Measurements from ENCODE around the gene PGAP2. TPM values are rescaled to one million over a fixed set of nuclear protein-coding genes. Genes with fewer than 3 reads are reported as not detected.
A peak's percentile ranks its signal among the peaks of the same experiment; 100 is the strongest.
"Not testable (repeated sequence)": the region's sequence is repeated elsewhere in the genome, so short reads cannot be mapped to it uniquely, and the experiment has no call there.

The PGAP2 gene
- total RNA-seq, 6 experiments from 2014 or later: 14.5 to 19.7 (median 17.1) TPM

DNA sequence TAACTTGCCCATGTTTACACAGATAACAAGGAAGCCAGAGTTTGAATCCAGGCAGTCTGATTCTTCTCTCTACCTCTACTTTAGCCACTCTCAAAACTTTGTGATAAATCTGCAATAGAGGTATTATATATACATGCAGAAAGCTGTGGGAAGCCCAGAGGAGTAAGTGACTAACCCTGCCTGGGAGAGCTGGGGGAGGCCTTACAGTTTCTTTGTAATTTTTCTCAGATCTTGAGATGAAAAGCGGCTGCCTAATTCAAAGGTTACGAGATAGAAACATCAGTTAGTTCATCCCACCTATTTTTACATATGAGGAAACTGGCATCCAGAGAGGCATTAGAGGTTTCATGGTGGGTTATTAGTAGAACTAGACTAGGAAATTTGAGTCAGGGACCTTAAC lies 52.0 kb downstream of the PGAP2 start:
- no peak for TF ChIP-seq CTCF (IDR thresholded peaks at IDR 0.05)
- Mint-ChIP-seq H3K4me1 (ENCODE audit: low read depth) (peaks cover 62% of the 10 kb centered on the region), H3K27ac (no peak overlapping the region), H3K4me3 (no peak overlapping the region), H3K9me3 (no peaks in the 10 kb centered on the region), H3K36me3 (ENCODE audit: low read depth) (0 out of 2 replicates have a peak, but pooled peaks cover 4% of the 10 kb centered on the region), H3K27me3 (ENCODE audit: insufficient read depth) (no peaks in the 10 kb centered on the region; the same call in 1 of the 2 replicates)
- DNase-seq: no peak

DNA sequence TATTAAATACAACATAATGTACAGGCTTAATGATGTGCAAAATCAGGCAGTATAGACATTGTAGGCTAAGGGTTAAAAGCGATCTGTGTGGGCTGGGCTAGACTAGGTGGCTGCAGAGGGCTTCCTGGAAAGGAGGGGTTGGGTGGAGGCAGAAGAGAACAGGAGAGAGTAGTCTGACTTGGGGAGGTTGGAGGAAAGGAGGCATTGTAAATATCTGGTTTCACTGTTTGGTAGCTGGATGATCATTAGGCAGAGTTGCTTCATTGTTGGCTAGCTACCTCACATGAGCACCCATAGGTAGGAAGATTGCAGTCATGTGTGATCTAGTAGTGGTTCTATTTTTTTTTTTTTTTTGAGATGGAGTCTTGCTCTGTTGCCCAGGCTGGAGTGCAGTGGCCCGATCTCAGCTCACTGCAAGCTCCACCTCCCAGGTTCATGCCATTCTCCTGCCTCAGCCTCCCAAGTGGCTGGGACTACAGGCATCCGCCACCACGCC lies 52.6 kb downstream of the PGAP2 start:
- DNase-seq; H3K9me3 Mint-ChIP-seq; H3K4me3 Mint-ChIP-seq; H3K36me3 Mint-ChIP-seq (ENCODE audit: low read depth); H3K27me3 Mint-ChIP-seq (ENCODE audit: insufficient read depth); H3K27ac Mint-ChIP-seq: not testable (repeated sequence)
- H3K4me1 Mint-ChIP-seq (ENCODE audit: low read depth): peaks cover 67% of the 10 kb centered on the region

- H3K4me3 Mint-ChIP-seq: no peak overlapping the region
- peaks cover 69% of the 10 kb centered on the region for H3K4me1 Mint-ChIP-seq (ENCODE audit: low read depth)
- H3K27ac Mint-ChIP-seq: no peak overlapping the region
- no peak for DNase-seq
- H3K27me3 Mint-ChIP-seq (ENCODE audit: insufficient read depth): no peaks in the 10 kb centered on the region; the same call in 1 of the 2 replicates
- 0 out of 2 replicates have a peak, but pooled peaks cover 4% of the 10 kb centered on the region for H3K36me3 Mint-ChIP-seq (ENCODE audit: low read depth)
- no peak for TF ChIP-seq CTCF (IDR thresholded peaks at IDR 0.05)
- no peaks in the 10 kb centered on the region for H3K9me3 Mint-ChIP-seq
Observed at GRCh38 chr11:3861683-3862082, 53.3 kb downstream of the PGAP2 start.

- DNase-seq: peak; percentile 54
- H3K27ac Mint-ChIP-seq: peak overlapping the region; percentile 85
- no peaks in the 10 kb centered on the region for H3K9me3 Mint-ChIP-seq
- no peak for TF ChIP-seq CTCF (IDR thresholded peaks at IDR 0.05)
- no peaks in the 10 kb centered on the region; the same call in 1 of the 2 replicates for H3K27me3 Mint-ChIP-seq (ENCODE audit: insufficient read depth)
- peak overlapping the region; percentile 46 for H3K4me3 Mint-ChIP-seq
- H3K36me3 Mint-ChIP-seq (ENCODE audit: low read depth): no peaks in the 10 kb centered on the region
- peaks cover 46% of the 10 kb centered on the region for H3K4me1 Mint-ChIP-seq (ENCODE audit: low read depth)
Observed at GRCh38 chr11:3865388-3866193, 57.2 kb downstream of the PGAP2 start.

GRCh38 chr11:3866206-3866605 lies 57.8 kb downstream of the PGAP2 start:
- H3K27ac Mint-ChIP-seq: peak overlapping the region; percentile 85
- no peaks in the 10 kb centered on the region for H3K36me3 Mint-ChIP-seq (ENCODE audit: low read depth)
- TF ChIP-seq CTCF (IDR thresholded peaks at IDR 0.05): no peak
- no peaks in the 10 kb centered on the region for H3K9me3 Mint-ChIP-seq
- H3K4me1 Mint-ChIP-seq (ENCODE audit: low read depth): peaks cover 43% of the 10 kb centered on the region
- H3K27me3 Mint-ChIP-seq (ENCODE audit: insufficient read depth): no peaks in the 10 kb centered on the region; the same call in 1 of the 2 replicates
- H3K4me3 Mint-ChIP-seq: peak overlapping the region; percentile 46
- no peak for DNase-seq

DNA sequence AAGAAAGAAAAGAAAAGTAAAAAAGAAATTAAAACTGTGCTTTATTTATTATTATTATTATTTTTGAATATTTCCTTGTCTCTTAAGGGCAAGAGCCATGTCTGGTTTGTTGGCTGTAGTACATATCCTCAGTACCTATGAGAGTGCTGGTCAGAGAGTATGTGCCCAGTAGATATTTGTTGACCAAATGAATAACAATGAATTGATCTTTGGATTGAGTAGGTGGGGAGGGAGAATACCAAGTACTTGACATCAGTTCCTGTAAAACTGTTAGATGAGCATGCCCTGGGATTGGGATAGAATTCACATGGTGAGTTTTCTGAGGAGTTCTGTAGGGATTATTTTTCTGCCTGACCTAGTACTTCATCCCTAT lies 58.5 kb downstream of the PGAP2 start:
- Mint-ChIP-seq H3K9me3 (no peaks in the 10 kb centered on the region), H3K4me3 (no peak overlapping the region), H3K27me3 (ENCODE audit: insufficient read depth) (no peaks in the 10 kb centered on the region; the same call in 1 of the 2 replicates), H3K27ac (no peak overlapping the region), H3K4me1 (ENCODE audit: low read depth) (peaks cover 48% of the 10 kb centered on the region), H3K36me3 (ENCODE audit: low read depth) (no peaks in the 10 kb centered on the region)
- no peak for TF ChIP-seq CTCF (IDR thresholded peaks at IDR 0.05)
- no peak for DNase-seq

Measured in HFFc6 (cell line).